Muscle of leg (tissue), 11 donors: ENCODE data around the gene TBL1X. TPM values are rescaled to one million over a fixed set of nuclear protein-coding genes. Genes with fewer than 3 reads are reported as not detected.

Source experiments
- DNase-seq: peaks from one replicate; pipeline ENCODE4 v3.0.0; 2013
- H3K27ac ChIP-seq: one replicate; pipeline ENCODE4 v1.5.1; 2013; ENCODE audit warnings: mild to moderate bottlenecking, low read length, control low read depth
- H3K27me3 ChIP-seq: one replicate; pipeline ENCODE4 v1.6.1; 2013; ENCODE audit warnings: low read length; ENCODE audit not compliant: control insufficient read depth, insufficient read depth
- H3K36me3 ChIP-seq: one replicate; pipeline ENCODE4 v1.6.1; 2013; ENCODE audit warnings: low read length; ENCODE audit not compliant: control insufficient read depth, insufficient read depth
- H3K4me1 ChIP-seq: one replicate; pipeline ENCODE4 v1.6.1; 2013; ENCODE audit warnings: low read length; ENCODE audit not compliant: control insufficient read depth, insufficient read depth
- H3K4me3 ChIP-seq: one replicate; pipeline ENCODE4 v1.5.1; 2013; ENCODE audit warnings: low read length, control low read depth
- H3K9me3 ChIP-seq: replicated peaks from 2 replicates; pipeline ENCODE4 v1.6.1; 2013; ENCODE audit warnings: low read depth, low read length; ENCODE audit not compliant: control insufficient read depth
- WGBS: methylation state at CpG from one replicate; pipeline ENCODE4 v1.1.5; 2013; ENCODE audit warnings: missing lambda C conversion rate; ENCODE audit not compliant: insufficient coverage; 5-methylcytosine and 5-hydroxymethylcytosine counted together
- polyA plus RNA-seq, 8 donors: library from polyadenylated mRNA; unstranded; fragments of 120-200 nt; gene quantifications; one replicate each; pipeline versions ENCODE4 v1.2.1 to v1.2.3, GENCODE V29; 2013; ENCODE audit warnings: inconsistent platforms in 1 of 8, low replicate concordance in 1 of 8; ENCODE audit not compliant: insufficient read length in 8 of 8, insufficient read depth in 1 of 8
- total RNA-seq: library from RNA; stranded (reverse); fragments of 120-200 nt; gene quantifications from one replicate; pipeline ENCODE4 v1.2.4, GENCODE V29; 2013

TBL1X gene
- total and polyA plus RNA-seq, 9 donors: 7.1 to 19.0 (median 12.1) TPM

GRCh38 chrX:9458516-9459078, 6.3 kb upstream of the TBL1X start:
- DNase-seq: no peak
- H3K27me3 ChIP-seq: peaks cover 8% of the 10 kb centered on the region
- H3K4me1 ChIP-seq: peaks cover 9% of the 10 kb centered on the region
- no peak overlapping the region for H3K27ac ChIP-seq
- H3K9me3 ChIP-seq: no peaks in the 10 kb centered on the region
- 14% methylated on average over 1 of the region's 2 CpGs for WGBS
- no peak overlapping the region for H3K4me3 ChIP-seq
- no peaks in the 10 kb centered on the region for H3K36me3 ChIP-seq

GRCh38 chrX:9459186-9459748, 5.6 kb upstream of the TBL1X start:
- 50% methylated on average over 1 of the region's 3 CpGs for WGBS
- no peaks in the 10 kb centered on the region for H3K9me3 ChIP-seq

GRCh38 chrX:9461087-9461486, 3.8 kb upstream of the TBL1X start:
- no peaks in the 10 kb centered on the region for H3K36me3 ChIP-seq
- H3K27ac ChIP-seq: no peak overlapping the region
- no peaks in the 10 kb centered on the region for H3K9me3 ChIP-seq
- no peak overlapping the region for H3K4me3 ChIP-seq
- peaks cover 25% of the 10 kb centered on the region for H3K27me3 ChIP-seq
- WGBS: 68% methylated on average over 3 of the region's 6 CpGs
- H3K4me1 ChIP-seq: peaks cover 16% of the 10 kb centered on the region
- DNase-seq: no peak

More at GRCh38 chrX:9459186-9459748, 5.6 kb upstream of the TBL1X start:
- Histone ChIP-seq H3K4me1 (peaks cover 12% of the 10 kb centered on the region), H3K27me3 (peaks cover 15% of the 10 kb centered on the region), H3K27ac (no peak overlapping the region), H3K36me3 (no peaks in the 10 kb centered on the region), H3K4me3 (no peak overlapping the region)
- no peak for DNase-seq

GRCh38 chrX:9462456-9462855, 2.4 kb upstream of the TBL1X start:
- no peaks in the 10 kb centered on the region for H3K9me3 ChIP-seq
- H3K4me1 ChIP-seq: peaks cover 25% of the 10 kb centered on the region
- H3K4me3 ChIP-seq: no peak overlapping the region
- no peak overlapping the region for H3K27ac ChIP-seq
- H3K27me3 ChIP-seq: peaks cover 37% of the 10 kb centered on the region
- no peaks in the 10 kb centered on the region for H3K36me3 ChIP-seq
- no peak for DNase-seq
- WGBS: 75% methylated on average over 1 of the region's 6 CpGs

- peaks cover 29% of the 10 kb centered on the region for H3K4me1 ChIP-seq
- H3K27me3 ChIP-seq: peaks cover 56% of the 10 kb centered on the region
- no peaks in the 10 kb centered on the region for H3K9me3 ChIP-seq
- no peak for DNase-seq
- H3K36me3 ChIP-seq: no peaks in the 10 kb centered on the region
- peak overlapping the region; percentile 73 for H3K4me3 ChIP-seq
- peak overlapping the region; percentile 65 for H3K27ac ChIP-seq
- under 1% methylated on average over 87 of the region's 87 CpGs for WGBS
These were observed 694 bp downstream of the TBL1X start for GRCh38 chrX:9465380-9466123.

GRCh38 chrX:9466124-9466495, 1.3 kb downstream of the TBL1X start:
- H3K27me3 ChIP-seq: peaks cover 57% of the 10 kb centered on the region
- H3K4me3 ChIP-seq: peak overlapping the region; percentile 73
- no peaks in the 10 kb centered on the region for H3K36me3 ChIP-seq
- H3K27ac ChIP-seq: peak overlapping the region; percentile 65
- peaks cover 29% of the 10 kb centered on the region for H3K4me1 ChIP-seq
- 3% methylated on average over 25 of the region's 31 CpGs for WGBS
- peak; percentile 63 for DNase-seq
- no peaks in the 10 kb centered on the region for H3K9me3 ChIP-seq

- 20% methylated on average over 3 of the region's 6 CpGs for WGBS
- Histone ChIP-seq H3K36me3 (no peaks in the 10 kb centered on the region), H3K27me3 (peaks cover 60% of the 10 kb centered on the region), H3K9me3 (no peaks in the 10 kb centered on the region), H3K27ac (no peak overlapping the region), H3K4me1 (peaks cover 29% of the 10 kb centered on the region), H3K4me3 (peak overlapping the region; percentile 73)
- DNase-seq: no peak
These were observed 1.9 kb downstream of the TBL1X start for GRCh38 chrX:9466736-9467135.

- H3K36me3 ChIP-seq: no peaks in the 10 kb centered on the region
- no peak overlapping the region for H3K4me3 ChIP-seq
- DNase-seq: no peak
- no peak overlapping the region for H3K27ac ChIP-seq
- H3K27me3 ChIP-seq: peaks cover 62% of the 10 kb centered on the region
- H3K4me1 ChIP-seq: peaks cover 29% of the 10 kb centered on the region
- WGBS: 33% methylated on average over 11 of the region's 11 CpGs
- no peaks in the 10 kb centered on the region for H3K9me3 ChIP-seq
These were observed 2.3 kb downstream of the TBL1X start for GRCh38 chrX:9467146-9467545.

- no peak overlapping the region for H3K27ac ChIP-seq
These were observed 2.9 kb downstream of the TBL1X start for GRCh38 chrX:9467751-9468150.

GRCh38 chrX:9471571-9471985, 6.7 kb downstream of the TBL1X start:
- no peaks in the 10 kb centered on the region for H3K9me3 ChIP-seq
- DNase-seq: no peak
- H3K27me3 ChIP-seq: peaks cover 34% of the 10 kb centered on the region
- no peak overlapping the region for H3K4me3 ChIP-seq
- H3K36me3 ChIP-seq: no peaks in the 10 kb centered on the region
- 71% methylated on average over 8 of the region's 12 CpGs for WGBS
- H3K27ac ChIP-seq: no peak overlapping the region
- peaks cover 10% of the 10 kb centered on the region for H3K4me1 ChIP-seq

More at GRCh38 chrX:9467751-9468150, 2.9 kb downstream of the TBL1X start:
- no peak for DNase-seq
- Histone ChIP-seq H3K4me3 (no peak overlapping the region), H3K27me3 (peaks cover 61% of the 10 kb centered on the region), H3K36me3 (no peaks in the 10 kb centered on the region), H3K9me3 (no peaks in the 10 kb centered on the region), H3K4me1 (peaks cover 22% of the 10 kb centered on the region)
- WGBS: 35% methylated on average over 6 of the region's 11 CpGs
